COR-L47 (cell line): Measurements from ENCODE around the gene PLEKHG4.

Experiments used
- DNase-seq: peaks from one replicate; lab custom pipeline; 2025; lab: John Stamatoyannopoulos, UW

PLEKHG4 gene

DNA sequence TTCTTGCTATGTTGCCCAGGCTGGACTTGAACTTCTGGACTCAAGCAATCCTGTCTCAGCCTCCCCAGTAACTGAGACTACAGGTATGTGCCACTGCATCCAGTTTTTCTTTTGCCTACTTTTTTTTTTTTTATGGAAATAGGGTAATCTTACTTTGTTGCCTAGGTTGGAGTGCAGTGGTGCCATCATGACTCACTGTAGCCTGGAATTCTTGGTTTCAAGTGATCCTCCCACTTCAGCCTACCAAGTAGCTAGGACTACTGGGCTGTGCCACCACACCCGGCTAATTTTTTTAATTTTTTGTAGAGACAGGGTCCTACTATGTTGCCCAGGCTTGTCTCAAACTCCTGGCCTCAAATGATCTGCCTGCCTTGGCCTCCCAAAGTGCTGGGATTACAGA is 57.3 kb downstream of the PLEKHG4 start:
- no peak for DNase-seq
